ENCODE results near the gene SLC35B2. TPM values are rescaled to one million over a fixed set of nuclear protein-coding genes. Genes with fewer than 3 reads are reported as not detected.

SLC35B2 gene
- polyA plus RNA-seq, 4 donors = 53.1 to 62.2 (median 57.4) TPM

Other genes starting within 250 kb of the SLC35B2 start
- 10 to 100 TPM; 35.8 to 50.7 (median 41.6) TPM for gene MRPL14, start 130.1 kb downstream of the SLC35B2 start, polyA plus RNA-seq (ENCODE audit: insufficient read length in 4 of 4)
- 10 to 100 TPM; 29.9 to 35.4 (median 33.4) TPM for gene TMEM63B, start 130.0 kb downstream of the SLC35B2 start, polyA plus RNA-seq (ENCODE audit: insufficient read length in 4 of 4)
- gene CAPN11, start 98.7 kb downstream of the SLC35B2 start, polyA plus RNA-seq (ENCODE audit: insufficient read length in 4 of 4) = under 1 TPM; 0.14 to 0.21 (median 0.16) TPM
- gene MYMX, start 40.6 kb downstream of the SLC35B2 start, polyA plus RNA-seq (ENCODE audit: insufficient read length in 4 of 4) = under 1 TPM; 0.60 to 0.78 (median 0.77) TPM
- gene SLC29A1, start 33.9 kb downstream of the SLC35B2 start, polyA plus RNA-seq (ENCODE audit: insufficient read length in 4 of 4) = 10 to 100 TPM; 32.6 to 38.7 (median 37.0) TPM
- 1,000 to 10,000 TPM; 1,195 to 1,243 (median 1,222) TPM for gene HSP90AB1, start 10.4 kb downstream of the SLC35B2 start, polyA plus RNA-seq (ENCODE audit: insufficient read length in 4 of 4)
- gene NFKBIE, start 8.0 kb upstream of the SLC35B2 start, polyA plus RNA-seq (ENCODE audit: insufficient read length in 4 of 4) = 10 to 100 TPM in 3 of 4 donors, 1 to 10 TPM in 1; 9.8 to 12.9 (median 11.0) TPM
- under 1 TPM; 0.42 to 0.84 (median 0.64) TPM for gene TMEM151B, start 12.9 kb upstream of the SLC35B2 start, polyA plus RNA-seq (ENCODE audit: insufficient read length in 4 of 4)
- gene AARS2, start 55.8 kb upstream of the SLC35B2 start, polyA plus RNA-seq (ENCODE audit: insufficient read length in 4 of 4) = 10 to 100 TPM; 12.7 to 17.3 (median 14.4) TPM
- not detected for gene SPATS1, start 85.1 kb upstream of the SLC35B2 start, polyA plus RNA-seq (ENCODE audit: insufficient read length in 4 of 4)
- 10 to 100 TPM; 37.4 to 44.7 (median 43.8) TPM for gene CDC5L, start 130.2 kb upstream of the SLC35B2 start, polyA plus RNA-seq (ENCODE audit: insufficient read length in 4 of 4)

Measured in right renal pelvis (tissue), 4 donors.